UCSD-AML1 (cell line): ENCODE data around the gene SMG6.
"Not testable (repeated sequence)": the region's sequence is repeated elsewhere in the genome, so short reads cannot be mapped to it uniquely, and the experiment has no call there.

ENCODE experiments used
- DNase-seq: peaks from one replicate; lab custom pipeline; 2025; ENCODE audit not compliant: unreplicated experiment; lab: John Stamatoyannopoulos, UW

Gene SMG6

DNA sequence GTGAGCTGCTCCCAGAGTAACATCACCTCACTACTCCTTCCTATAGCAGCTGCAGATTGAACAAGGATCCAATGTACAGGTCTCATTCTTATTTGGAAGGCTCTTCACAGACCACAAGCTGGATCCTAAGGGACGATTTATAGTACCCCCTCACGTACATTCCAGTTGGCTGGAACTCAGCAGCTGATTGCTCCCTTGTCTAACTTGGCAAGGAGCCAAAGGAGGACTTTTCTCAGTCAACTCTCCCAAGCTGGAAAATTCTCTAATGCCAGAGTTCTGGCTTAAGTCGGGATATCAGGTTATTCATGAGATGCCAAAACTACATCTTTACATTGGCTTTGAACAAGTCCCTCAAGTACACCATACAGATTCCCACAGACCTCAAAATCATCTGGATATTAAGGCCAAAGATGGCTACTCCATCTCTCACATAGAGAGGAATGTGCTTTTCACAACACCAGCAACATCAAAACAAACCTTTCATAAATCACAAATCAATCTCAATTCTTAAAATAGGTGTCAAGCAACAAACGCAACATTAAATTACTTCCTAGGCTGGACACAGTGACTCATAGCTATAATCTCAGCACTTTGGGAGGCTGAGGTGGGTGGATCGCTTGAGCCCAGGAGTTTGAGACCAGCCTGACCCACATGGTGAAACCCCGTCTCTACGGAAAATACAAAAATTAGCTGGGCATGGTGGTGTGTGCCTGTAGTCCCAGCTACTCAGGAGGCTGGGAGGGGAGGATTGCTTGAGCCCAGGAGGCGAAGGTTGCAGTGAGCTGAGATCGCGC lies 39.3 kb downstream of the SMG6 start:
- DNase-seq, result no peak

DNA sequence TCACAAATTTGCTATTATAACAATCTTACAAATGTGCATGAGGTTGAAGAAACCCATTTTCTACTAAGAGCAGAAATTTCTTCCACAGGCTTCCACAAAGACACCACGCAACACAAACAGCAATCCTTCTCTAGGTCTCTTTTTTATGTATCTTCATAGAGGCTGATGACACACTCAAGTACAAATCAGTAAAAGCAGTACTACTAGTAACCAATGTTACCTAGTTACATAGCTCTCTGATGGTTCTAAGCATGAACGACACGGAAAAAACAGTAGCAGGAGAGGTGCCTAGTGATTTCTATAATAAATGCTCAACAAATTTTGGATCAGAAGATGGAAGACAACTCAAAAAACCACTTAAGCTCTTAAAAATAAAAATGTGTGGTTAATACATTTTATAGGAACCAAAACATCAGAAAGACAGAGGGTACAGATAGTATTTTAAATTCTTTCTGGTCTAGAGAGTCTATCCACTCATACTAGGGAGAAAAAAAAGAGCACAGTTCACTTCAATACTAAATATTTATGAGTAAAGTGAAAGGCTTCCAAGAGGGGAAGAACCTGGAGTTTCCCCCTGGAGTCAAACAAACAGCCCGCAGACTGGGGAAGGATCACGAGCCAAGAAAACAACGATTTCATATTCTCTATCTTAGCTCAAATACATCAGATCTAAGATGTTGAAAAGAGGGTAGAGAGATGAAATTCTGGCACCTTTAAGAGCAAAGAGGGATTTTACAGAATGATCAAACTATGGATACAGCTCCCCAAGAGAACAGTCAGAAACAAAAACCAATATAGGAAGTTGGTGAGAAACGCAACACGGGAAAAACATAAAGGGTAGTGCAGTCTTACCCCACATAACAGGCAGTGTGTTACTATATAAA lies 40.2 kb downstream of the SMG6 start:
- no peak for DNase-seq

DNA sequence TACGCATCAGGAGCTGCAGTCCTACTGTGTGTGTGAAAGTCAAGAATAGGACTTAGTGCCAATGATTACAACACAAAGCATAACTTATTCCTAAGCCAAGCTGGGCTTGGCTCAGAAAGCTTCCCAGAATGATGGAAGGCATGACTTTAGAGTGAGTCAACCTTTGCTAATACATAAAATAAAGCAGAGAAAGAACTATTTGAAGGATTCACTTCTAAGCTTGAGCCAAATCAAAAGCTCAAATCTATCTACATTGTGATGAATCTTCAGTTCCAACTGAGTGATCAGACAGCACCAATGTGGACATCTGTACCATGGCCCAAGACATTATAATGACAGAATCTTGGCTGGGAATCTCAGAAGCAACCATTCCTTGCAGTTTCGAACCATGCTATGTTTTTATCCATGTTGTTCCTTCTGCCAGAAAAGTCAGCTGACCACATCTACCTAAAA lies 41.4 kb downstream of the SMG6 start:
- DNase-seq, result no peak

DNA sequence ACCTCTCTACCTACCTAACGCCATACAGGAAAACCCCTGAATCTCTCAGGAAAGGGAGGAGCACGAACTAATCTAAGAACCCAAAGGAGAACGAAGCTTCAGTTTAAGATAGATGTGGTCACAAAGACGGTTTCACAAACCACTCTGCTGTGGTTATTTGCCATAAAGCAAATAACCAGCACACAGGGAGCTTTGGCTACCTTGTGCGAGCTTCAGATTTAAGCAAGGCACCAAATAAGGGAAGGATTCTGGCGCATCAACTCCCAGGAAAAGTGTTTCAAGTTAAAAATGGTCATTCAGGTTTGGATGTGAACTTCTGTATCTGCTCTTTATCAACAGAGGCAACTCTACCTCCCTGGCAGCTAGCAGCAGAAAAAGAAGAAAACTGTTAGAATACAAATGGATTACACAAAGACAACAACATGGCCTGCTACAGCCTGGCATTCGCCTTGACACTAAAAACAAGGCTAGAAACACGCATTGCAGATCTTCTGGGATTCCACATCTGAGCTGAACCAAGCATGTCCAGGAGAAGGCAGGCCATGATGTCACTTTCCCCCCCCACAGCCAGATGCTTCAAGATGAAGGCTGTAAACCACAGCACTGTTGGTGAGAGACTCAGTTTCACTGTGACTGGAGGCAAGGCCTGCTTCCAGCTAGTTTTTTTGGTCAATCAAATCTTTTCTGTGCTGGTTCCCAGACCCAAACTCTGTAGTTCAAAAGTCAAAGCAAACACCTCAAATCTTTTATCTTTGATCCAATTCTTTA lies 43.6 kb downstream of the SMG6 start:
- DNase-seq, result no peak

DNA sequence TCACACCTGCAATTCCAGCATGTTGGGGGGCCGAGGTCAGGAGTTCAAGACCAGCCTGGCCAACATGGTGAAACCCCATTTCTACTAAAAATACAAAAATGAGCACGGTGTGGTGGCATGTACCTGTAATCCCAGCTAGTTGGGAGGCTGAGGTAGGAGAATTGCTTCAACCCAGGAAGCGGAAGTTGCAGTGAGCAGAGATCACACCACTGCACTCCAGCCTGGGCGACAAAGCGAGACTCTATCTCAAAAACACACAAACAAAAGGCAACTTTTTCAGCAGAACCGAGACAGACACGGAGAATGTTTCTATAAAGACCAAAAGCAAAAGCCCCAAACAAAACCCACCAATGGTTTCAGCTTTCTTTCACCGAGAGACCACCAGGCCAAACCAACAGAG lies 44.8 kb downstream of the SMG6 start:
- not testable (repeated sequence) for DNase-seq

DNA sequence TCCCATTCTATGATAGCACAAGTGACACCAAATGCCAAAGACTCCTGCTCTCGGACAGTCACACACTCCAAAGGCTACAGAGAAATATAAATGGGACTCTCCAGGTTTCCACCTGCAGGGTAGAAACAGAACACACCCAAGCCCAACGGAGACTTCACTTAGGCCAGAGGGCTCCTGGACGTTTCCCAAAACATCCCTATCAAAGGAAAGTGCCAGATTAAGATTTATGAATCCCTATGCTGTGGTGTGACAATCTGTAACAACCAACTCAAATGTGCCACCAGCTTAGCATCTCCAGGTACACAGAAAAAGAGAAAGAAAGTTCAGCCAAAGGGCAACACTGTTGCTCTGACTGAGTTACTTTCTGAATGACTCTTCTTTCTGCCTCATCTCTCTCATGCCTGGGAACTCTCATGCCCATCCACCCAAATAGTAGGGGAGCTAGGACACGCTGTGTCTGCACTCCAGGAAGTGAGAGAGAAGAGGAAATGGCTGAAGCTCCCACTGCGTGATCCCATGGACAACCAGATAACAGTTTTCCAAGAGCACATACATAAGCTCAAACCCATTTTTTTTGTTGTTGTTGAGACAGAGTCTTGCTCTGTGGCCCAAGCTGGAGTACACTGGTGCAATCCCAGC lies 49.7 kb downstream of the SMG6 start:
- no peak for DNase-seq

DNA sequence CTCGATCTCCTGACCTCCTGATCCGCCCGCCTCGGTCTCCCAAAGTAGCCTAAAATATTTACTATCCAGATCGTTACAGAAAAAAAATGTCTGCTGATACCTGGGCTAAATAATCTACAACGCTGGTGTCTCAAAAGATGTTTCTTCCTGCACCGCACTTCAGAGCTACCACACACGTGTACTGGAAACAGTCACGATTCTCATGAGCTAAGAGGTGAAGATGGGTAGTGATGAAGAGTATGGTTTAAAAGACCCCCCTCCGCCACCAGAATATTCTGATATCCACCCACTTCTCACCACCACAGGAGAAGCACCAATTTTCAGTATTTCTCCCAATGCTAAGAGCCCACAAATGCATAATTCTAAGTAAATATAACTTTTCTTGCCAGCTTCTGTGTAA lies 50.2 kb downstream of the SMG6 start:
- no peak for DNase-seq

DNA sequence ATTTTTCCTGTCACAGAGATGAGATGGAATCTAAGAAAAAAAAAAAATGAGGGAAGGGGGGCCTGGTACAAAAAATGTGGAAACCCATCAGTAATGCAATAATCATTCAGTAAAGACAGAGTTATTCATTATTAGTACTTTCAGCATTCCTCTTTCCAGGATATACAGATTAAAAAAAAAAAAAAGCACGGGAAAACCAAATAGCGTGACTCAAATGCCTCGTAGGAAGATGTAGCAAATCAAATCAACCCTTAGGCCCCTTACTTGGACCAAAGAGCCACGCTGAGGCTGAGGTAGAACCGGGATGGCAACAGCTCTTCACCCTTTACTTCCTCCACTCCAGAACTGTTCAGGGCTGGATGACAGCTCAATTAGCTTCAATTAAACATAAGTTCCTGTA lies 52.5 kb downstream of the SMG6 start:
- DNase-seq, result no peak

DNA sequence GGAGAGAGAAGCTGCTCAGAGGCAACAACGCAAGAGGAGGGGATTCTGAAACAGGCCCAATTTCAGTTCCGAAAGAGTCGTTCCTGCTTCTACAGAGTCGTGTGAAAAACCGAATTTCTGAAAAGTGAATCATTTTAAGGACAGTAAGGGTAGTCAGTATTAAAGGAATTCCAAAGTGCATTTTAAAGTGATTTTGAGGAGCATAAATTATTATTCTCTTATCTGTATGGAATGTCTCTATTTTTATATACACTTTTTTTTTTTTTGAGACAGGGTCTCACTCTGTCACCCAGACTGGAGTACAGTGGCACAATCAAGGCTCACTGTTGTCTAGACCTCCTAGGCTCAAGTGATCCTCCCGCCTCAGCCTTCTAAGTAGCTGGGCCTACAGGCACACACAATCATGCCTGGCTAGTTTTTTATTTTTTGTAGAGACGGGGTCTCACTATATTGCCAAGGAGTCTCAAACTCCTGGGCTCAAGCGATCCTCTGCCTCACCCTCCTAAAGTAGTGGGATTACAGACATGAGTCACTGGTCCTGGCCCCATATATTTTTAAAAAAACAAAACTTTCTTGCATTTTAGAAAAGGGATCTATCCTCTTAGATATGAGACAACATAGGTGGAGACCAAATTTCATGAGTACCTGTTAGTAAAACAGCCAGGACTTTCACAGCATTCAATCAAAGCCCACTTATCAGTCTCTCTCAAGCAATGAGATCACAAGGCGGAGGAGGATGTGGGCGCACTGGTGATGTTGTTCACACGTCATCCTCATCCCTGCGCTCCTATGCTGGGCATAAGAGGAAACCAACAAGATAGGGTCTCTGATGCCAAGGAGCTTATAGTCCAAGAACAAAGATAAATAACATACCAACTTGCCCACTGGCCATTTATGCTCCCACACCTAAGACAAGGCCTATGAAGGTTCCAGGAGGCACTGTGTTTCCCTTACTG lies 53.2 kb downstream of the SMG6 start:
- no peak for DNase-seq

DNA sequence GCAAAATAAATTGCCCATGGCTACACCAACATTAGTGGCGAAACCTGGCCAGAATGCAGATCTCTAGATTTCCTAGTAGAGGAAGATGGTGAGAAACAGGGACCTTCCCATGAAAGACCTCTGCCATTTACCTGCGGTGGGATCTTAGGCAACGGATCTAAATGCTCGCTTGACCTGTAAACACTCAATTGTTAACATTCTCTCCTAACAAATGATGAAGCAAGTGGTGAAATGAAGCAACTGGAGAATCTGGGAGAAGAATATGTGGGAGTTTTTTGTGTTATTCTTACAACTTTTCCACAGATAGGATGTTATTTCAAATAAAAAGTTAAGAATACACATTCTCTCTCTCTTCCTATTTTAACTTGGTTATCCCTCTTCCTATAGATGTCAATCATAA lies 56.6 kb downstream of the SMG6 start:
- DNase-seq, result no peak

DNA sequence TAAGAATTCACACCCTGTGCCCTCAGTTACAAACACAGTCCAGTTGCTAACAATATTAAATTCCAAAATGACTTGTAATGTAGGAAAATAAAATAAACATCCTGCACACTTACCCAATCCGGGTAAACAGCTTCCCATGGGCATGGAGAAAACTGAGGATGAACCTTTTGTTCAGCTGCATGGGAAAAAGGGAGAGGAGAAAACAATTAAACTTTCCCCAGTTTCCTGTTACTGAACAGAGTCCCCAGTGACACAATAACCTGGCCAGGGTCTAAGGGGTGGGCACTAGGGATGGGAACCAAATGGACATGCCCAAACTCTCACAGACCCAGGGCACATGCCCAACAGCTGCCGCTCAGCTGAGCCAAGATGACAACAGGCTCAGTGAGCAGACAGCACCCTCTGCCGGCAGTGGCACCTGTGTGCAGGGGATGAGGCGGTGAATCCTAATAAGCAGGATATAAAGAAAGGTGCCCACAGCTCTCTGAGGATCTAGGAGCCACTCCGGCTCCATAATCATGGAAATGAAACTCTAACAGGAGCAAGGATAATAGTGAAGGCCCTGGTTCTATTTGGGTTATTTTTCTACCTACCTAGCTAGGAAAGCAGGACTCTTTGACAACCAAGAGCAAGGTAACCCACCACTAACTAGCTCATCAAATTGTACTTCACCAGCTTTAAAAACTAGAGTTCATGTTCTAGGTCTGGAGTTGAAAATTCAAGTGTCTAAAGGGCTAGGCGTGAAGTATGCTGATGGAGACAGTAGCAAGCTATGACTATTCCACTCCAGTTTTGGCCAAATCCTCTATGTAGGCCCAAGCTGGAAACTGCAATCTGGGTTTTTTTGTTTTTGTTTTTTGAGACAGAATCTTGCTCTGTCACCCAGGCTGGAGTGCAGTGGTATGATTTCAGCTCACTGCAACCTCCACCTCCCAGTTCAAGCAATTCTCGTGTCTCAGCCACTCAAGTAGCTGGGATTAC lies 58.8 kb downstream of the SMG6 start:
- DNase-seq, result peak; percentile 75

DNA sequence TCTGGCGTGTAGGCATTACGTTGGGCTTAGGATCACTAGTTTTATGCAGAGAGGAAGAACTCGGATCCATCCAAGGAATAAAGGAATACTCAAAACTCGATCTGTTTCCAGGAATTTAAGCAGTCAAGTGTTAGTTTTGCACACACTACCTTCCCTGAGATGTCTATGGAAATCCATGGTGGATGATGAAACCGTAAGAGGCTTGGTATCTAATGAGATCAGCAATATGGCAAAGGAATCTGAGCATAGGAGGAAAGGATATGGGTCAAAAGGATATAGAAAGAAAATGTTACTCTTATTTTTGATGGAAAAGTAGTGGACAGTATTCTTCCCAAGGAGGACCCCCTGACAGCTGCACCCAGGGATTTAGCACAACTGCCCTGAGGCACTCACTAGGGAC lies 59.6 kb downstream of the SMG6 start:
- no peak for DNase-seq

DNA sequence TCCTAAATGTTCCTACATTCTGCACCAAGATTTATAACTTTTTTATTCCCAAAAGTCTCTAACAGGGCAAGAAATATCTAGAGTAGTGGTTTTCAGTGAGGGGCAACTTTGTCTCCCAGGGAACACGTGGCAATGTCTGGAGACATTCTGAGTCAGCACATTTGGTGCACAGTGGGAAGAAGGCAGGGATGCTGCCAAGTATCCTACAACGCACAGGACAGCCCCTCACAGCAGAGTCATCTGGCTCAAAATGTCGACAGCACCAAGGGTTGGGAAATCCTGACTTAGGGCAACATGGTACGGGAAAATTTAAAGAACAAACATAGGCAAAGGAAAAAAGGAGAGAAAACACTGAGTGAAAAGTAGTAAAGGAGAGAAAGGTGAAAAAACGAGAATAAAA lies 61.8 kb downstream of the SMG6 start:
- DNase-seq, result no peak

DNA sequence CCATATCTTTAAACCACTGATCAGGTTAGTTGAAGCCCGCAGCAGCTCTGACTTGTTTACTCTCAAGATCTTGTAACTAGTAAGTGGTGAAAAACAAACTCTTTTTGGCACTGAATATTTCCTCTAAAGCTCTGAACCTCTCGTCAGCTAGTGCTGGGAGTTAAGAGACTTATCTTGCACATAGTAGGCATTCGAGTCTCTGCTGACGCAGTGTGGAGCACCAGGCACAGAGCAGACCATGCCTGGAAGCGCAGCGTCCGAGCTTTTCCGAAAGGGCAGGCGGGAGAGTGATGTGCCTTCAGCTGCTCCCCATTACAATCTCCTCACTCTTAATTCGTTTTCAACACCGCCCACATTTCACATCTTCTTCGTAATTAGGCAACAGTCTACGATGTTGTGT lies 63.0 kb downstream of the SMG6 start:
- DNase-seq, result no peak

DNA sequence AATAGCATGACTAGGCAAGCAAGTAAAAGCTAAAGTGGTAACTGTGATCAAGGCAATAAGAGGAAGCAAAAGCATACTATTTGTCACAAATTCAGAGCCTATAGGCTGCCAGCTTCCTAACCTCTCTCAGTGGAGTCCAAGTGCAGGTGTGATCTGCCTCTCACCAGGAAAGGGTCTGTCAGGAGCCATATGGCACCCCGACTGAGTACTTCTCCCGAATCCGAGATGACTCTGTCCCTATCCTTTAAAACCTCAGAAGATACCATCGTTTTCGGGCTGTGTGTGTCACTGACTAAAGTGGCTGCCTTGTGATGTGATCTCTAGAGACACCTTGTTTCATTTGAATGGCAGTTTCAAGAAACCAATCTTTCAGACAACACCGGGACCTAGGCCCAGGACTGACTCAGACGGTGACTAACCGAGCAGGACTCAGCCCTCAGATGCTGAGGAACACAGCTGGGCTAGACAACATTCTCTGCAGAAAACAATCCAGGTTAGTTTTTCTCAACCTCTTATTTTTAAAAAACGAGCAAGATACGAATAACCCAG lies 63.6 kb downstream of the SMG6 start:
- DNase-seq, result no peak

DNA sequence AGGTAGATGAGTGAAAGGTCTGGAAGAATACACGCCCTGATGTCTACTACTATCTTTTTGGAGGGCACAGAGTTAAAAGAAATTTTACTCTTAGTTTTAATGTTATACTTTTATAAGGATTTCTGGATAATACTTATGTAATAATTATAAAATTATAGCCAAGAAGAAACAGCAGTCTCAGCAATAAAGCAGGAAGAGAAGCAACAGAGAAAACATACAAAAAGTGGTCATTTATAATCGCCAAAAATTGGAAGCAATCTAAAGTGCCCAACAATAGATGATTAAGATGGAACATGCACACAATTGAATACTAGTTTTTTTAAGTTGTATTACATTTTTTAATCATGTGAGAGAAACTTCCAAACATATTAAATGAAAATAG lies 64.4 kb downstream of the SMG6 start:
- no peak for DNase-seq

DNA sequence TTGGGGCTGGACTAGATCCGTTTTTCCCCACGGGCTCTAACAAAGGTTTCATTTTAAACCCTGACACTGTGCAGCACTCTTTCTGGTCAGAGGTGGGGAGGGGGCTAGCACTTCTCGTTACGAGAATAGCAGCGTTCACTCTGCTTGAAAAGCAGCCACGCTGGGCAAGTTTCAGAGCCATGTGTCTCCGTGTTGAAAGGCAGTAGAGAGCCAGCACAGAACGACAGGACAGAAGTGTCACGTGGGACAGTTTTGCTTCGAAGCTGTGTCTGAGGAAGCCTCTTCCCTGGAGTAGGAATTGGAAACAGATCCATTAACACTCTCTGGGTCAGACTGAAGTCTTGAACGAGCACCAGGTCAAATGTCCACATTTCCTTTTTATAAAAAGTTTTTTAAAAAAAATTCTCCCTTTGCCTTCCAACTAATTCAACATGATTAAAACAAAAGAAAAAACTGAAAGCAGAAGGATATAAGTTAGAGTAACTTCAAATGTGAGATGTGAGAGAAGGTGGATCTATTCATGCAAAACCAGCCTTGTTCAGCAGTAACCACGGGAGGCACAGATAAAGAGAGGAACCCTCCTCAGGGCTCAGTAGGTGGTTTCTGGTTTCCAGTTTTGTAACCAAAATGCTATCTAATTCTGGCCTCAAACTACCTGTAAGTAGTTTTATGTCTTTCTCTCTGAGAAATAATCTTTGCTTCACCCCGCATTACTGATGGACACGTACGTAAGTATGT lies 65.0 kb downstream of the SMG6 start:
- DNase-seq, result no peak

DNA sequence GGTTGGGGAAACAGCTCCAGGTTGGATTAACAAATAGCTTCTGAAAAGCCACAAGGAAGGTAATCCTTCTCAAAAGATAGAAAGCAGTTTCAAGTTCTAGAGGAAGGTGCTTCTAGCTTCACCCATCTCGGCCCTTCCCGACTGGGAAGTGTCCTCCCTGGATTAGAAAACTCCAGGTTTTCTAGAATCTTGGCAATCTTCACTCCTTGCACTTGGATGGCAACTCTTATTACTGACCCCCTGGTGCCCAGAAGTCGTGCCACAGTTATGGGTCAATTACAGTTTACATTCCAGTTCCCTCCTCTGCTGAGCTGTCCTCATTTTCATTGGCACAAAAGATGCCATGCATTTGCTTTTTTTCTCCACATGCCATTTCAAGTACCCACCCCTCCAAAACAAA lies 65.6 kb downstream of the SMG6 start:
- no peak for DNase-seq
